NCI-H1930 (cell line): ENCODE results near the gene TBC1D3B.
"Not testable (repeated sequence)": the region's sequence is repeated elsewhere in the genome, so short reads cannot be mapped to it uniquely, and the experiment has no call there.

ENCODE experiments used
- DNase-seq, 2 experiments: peaks; one replicate each; lab custom pipeline; 2025; lab: John Stamatoyannopoulos, UW

The TBC1D3B gene

DNA sequence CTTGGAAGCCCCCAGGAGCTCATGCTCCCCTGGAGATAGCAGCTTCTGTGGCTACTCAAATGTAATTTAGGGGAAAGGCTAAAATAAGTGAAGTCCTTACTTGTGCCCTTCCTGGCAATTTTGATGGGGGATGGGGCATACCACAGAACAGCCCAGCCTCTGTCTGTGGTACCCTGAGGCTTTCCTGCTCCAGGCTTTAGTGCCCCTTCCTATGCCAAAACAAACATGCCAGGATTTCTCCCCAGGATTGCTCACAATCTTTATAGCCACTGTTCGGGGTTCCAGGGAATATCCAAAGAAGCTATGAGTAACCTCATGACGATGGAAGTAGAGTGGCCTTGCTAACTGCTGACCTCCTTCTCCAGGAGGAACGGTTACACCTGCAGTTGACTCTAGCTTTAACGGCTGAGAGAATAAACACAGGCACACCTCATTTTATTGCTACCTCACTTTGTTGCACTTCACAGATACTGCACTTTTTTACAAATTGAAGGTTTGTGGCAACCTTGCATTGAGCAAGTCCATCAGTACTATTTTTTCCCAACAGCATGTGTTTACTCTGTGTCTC, 47.9 kb downstream of the TBC1D3B start:
- DNase-seq: no peak

GRCh38 chr17:36127911-36128310, 48.5 kb downstream of the TBC1D3B start:
- DNase-seq: no peak

DNA sequence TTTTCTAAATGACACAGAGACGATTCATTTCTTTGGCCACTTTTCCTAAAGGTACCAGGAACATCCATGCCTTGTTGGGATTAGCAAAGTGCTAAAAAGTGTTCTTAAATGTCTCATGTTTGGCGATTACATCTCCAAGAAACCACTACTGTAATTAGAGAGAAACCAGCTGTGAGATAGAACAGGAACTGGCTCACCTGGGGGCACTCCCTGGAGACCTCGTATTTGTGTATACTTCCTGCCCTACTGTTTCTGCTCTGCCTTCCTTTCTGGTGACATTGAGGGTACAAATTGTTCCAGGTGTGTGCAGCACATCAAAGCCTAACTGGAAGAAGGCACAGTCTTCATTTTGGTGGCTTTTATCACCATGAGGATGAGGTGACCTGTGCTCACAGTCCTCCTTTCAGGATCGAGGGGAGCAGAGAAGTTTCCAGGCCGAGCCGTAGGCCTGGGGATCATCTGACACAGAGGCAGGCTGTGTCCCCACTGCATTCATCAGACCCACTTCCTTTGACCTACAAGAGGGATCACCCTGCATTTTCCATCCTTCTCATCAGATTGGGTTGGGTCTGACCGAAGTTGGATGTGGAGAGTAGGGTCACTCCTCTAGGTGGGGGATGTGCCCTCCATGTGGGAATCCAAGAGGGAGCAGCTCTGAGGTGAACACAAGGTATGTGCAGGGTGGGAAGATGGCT, 49.1 kb downstream of the TBC1D3B start:
- DNase-seq: no peak

GRCh38 chr17:36124879-36125824, 51.3 kb downstream of the TBC1D3B start:
- DNase-seq: no peak

DNA sequence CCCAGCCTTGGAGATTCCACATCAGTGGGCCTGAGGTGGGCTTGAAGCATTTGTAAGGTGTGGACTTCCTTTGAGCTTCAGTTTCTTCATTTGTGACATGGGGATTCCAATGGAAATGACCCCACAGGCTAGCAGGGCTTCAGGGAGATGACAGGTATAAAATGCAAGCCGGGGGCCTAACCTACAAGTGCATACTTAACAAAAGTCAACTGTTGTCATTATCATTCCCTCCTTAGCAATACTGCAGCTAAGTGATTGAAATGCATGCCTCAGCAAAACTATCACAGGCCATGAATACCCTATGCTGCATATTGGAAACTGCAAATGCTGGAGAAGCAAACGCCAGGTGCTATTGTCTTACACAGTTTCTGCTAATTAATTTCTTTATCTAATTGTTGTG, 53.0 kb downstream of the TBC1D3B start:
- no peak for DNase-seq

DNA sequence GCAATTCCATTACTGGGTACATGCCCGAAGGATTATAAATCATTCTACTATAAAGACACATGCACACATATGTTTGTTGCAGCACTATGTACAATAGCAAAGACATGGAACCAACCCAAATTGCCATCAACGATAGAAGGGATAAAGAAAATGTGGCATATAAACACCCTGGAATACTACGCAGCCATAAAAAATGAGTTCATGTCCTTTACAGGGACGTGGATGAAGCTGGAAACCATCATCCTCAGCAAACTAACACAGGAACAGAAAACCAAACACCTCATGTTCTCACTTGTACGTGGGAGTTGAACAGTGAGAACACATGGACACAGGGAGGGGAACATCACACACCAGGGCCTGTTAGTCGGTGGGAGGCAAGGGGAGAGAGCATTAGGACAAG, 55.3 kb downstream of the TBC1D3B start:
- DNase-seq: not testable (repeated sequence)

DNA sequence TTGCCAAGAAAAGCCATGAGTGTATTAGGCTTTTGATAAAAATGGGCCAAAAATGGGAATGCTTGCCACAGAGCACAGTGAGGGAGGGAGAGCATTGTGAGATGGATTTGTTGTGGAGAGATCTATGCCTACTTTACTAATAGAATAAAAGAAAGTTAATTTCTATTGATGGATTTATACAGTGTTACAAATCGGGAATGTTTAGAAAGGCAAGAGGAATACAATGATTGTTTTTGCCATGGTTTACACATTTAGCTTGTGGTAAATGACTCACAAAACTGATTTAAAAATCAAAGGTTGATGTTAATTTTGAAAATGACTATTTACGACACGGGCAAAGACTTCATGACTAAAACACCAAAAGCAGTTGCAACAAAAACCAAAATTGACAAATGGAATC, 56.2 kb downstream of the TBC1D3B start:
- no peak for DNase-seq

DNA sequence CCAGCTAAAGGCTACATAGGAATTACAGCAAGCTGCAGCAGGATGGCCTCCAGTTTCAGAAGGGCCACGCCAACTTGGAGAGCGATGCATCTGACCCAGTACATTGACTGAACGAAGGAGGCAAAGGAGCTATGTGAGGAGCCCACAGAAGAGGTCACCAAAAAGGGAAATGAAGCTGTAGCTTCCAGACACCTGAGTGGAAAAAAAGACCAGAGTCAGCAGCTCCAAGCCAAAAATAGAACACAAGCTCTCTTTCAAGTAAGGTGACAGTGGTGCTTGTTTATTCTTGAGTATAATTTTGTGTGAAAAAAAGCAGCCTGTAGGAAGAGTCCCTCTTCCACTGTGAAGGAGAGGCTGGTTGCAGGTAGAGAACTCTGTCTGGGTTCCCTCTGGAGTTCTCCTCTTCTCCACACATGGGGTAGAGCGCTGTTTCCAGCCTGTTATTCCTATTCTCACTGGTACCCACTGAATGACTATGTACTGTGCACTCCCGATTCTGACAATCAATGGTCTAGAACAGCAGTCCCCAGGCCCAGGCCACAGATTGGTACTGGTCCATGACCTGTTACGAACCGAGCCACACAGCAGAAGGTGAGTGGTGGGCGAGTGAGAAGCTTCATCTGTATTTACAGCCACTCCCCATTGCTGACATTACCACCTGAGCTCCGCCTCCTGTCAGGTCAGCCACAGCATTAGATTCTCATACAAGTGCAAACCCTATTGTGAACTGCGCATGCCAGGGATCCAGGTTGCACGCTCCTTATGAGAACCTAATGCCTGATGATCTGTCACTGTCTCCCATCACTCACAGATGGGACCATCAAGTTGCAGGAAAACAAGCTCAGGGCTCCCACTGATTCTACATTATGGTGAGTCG, 57.7 kb downstream of the TBC1D3B start:
- DNase-seq: no peak

- no peak for DNase-seq
These were observed 58.7 kb downstream of the TBC1D3B start for GRCh38 chr17:36117505-36118382.
